Measurements from ENCODE around the gene GREM2. TPM values are rescaled to one million over a fixed set of nuclear protein-coding genes. Genes with fewer than 3 reads are reported as not detected.

GREM2 gene
- total RNA-seq, 4 donors from 2014 or later: 0.83 to 3.1 (median 2.8) TPM

DNA sequence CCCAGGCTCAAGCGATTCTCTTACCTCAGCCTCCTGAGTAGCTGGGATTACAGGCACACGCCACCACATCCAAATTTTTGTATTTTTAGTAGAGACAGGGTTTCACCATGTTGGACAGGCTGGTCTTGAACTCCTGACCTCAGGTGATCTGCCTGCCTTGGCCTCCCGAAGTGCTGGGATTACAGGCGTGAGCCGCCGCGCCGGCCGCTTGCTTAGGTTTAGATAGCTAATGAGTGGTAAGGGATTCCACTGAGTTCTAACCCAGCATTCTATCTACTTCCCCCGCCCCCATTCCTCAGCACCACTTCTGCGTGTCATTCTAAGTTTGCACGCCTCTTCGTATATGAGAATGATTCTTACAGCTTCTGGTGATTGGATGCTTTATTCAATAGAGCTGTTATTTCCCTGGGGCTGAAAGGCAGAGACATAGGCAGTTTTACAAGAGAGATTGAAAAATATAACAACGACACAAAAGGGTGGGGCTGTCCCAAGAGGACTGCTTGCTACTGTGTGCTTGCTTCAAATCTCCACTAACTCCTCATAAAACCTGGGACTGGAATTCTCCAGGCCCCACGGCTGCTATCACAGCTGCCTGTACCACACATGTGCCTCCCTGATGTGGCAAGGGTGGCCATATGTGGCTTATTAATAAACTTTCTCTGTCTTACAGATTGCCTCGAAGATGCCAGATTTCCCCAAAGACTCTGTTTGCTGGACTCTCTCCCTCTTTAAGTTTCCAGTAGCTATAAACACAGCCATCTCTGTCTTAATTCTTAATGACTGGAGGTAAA, 23.7 kb upstream of the GREM2 start:
- Histone ChIP-seq H3K4me3 (no peak overlapping the region), H3K9me3 (no peaks in the 10 kb centered on the region), H3K27me3 (no peaks in the 10 kb centered on the region), H3K27ac (replicated peaks in 1 of 4) (no peak overlapping the region), H3K4me1 (no peaks in the 10 kb centered on the region), H3K36me3 (no peaks in the 10 kb centered on the region)
- WGBS: 91% methylated on average over 16 of the region's 16 CpGs
- TF ChIP-seq POLR2AphosphoS5 (IDR thresholded peaks at IDR 0.05): no peak
- TF ChIP-seq EP300 (IDR thresholded peaks at IDR 0.05): no peak
- TF ChIP-seq CTCF (IDR thresholded peaks at IDR 0.05): no peak
- TF ChIP-seq POLR2A (IDR thresholded peaks at IDR 0.05; ENCODE audit: low read depth): no peak
- no peak for DNase-seq (ENCODE audit: extremely low spot score)
- intact Hi-C loops (cut with DNase I): no loop called here

DNA sequence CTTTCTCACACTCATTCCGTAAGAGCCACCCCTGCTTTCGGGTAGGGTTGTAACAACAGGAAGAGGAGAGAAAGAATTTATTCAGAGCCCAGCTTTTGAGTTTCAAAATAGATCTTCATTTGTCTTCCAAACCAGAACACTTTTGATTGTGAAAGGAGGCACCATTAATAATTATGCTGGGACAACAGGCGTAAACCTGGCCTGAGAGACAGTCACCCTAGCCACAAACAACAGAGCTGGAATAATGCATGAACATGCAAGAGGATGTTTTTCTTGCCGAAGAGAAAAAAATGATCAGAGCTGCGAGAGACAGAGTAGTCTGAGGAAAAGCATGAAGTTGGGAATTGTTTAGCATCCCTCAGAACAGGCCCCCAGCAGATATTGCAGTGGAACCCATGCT, 18.5 kb upstream of the GREM2 start:
- intact Hi-C loops (cut with DNase I): no loop called here
- H3K4me1 ChIP-seq: no peaks in the 10 kb centered on the region
- H3K27ac ChIP-seq (replicated peaks in 1 of 4): no peak overlapping the region
- 77% methylated on average over 5 of the region's 5 CpGs for WGBS
- DNase-seq (ENCODE audit: extremely low spot score): no peak
- no peak overlapping the region for H3K4me3 ChIP-seq
- no peaks in the 10 kb centered on the region for H3K36me3 ChIP-seq
- H3K27me3 ChIP-seq: no peaks in the 10 kb centered on the region
- TF ChIP-seq POLR2A (IDR thresholded peaks at IDR 0.05; ENCODE audit: low read depth) (no peak), EP300 (IDR thresholded peaks at IDR 0.05) (no peak), POLR2AphosphoS5 (IDR thresholded peaks at IDR 0.05) (no peak), CTCF (IDR thresholded peaks at IDR 0.05) (no peak)
- H3K9me3 ChIP-seq: no peaks in the 10 kb centered on the region

- DNase-seq (ENCODE audit: extremely low spot score): no peak
- Histone ChIP-seq H3K4me1 (no peaks in the 10 kb centered on the region), H3K4me3 (no peak overlapping the region), H3K36me3 (no peaks in the 10 kb centered on the region), H3K9me3 (peaks cover 0 to 5% (median 0%) of the 10 kb centered on the region in 4 donors), H3K27me3 (no peaks in the 10 kb centered on the region), H3K27ac (replicated peaks in 1 of 4) (no peak overlapping the region)
- intact Hi-C loops (cut with DNase I): no loop called here
- TF ChIP-seq EP300 (IDR thresholded peaks at IDR 0.05): no peak
- TF ChIP-seq POLR2AphosphoS5 (IDR thresholded peaks at IDR 0.05): no peak
- TF ChIP-seq POLR2A (IDR thresholded peaks at IDR 0.05; ENCODE audit: low read depth): no peak
- TF ChIP-seq CTCF (IDR thresholded peaks at IDR 0.05): no peak
- WGBS: 98% methylated on average over 2 of the region's 2 CpGs
These were observed 9.3 kb upstream of the GREM2 start for GRCh38 chr1:240621249-240621648.

- 53% methylated on average over 15 of the region's 19 CpGs for whole genome bisulfite sequencing
- intact Hi-C loops (cut with DNase I): no loop called here
- no peak for DNase-seq (ENCODE audit: extremely low spot score)
These were observed 8.1 kb upstream of the GREM2 start for GRCh38 chr1:240619906-240620621.

GRCh38 chr1:240619357-240619756, 7.4 kb upstream of the GREM2 start:
- H3K4me3 ChIP-seq: no peak overlapping the region
- H3K9me3 ChIP-seq: peaks cover 0 to 5% (median 0%) of the 10 kb centered on the region in 4 donors
- TF ChIP-seq POLR2A (IDR thresholded peaks at IDR 0.05; ENCODE audit: low read depth): no peak
- DNase-seq (ENCODE audit: extremely low spot score): no peak
- H3K36me3 ChIP-seq: no peaks in the 10 kb centered on the region
- no peaks in the 10 kb centered on the region for H3K27me3 ChIP-seq
- 74% methylated on average over 5 of the region's 5 CpGs for WGBS
- H3K4me1 ChIP-seq: no peaks in the 10 kb centered on the region
- intact Hi-C loops (cut with DNase I): no loop called here
- H3K27ac ChIP-seq (replicated peaks in 1 of 4): no peak overlapping the region

More at GRCh38 chr1:240619906-240620621, 8.1 kb upstream of the GREM2 start:
- H3K9me3 ChIP-seq: peaks cover 0 to 5% (median 0%) of the 10 kb centered on the region in 4 donors
- no peaks in the 10 kb centered on the region for H3K27me3 ChIP-seq
- no peaks in the 10 kb centered on the region for H3K36me3 ChIP-seq
- H3K4me1 ChIP-seq: no peaks in the 10 kb centered on the region
- no peak for TF ChIP-seq POLR2A (IDR thresholded peaks at IDR 0.05; ENCODE audit: low read depth)
- H3K4me3 ChIP-seq: peak overlapping the region in 2 of 4 donors; percentile 5 to 14
- H3K27ac ChIP-seq (replicated peaks in 1 of 4): no peak overlapping the region

All from esophagus muscularis mucosa (tissue), 4 donors.